Measurements from ENCODE around the gene GRK7. TPM values are rescaled to one million over a fixed set of nuclear protein-coding genes. Genes with fewer than 3 reads are reported as not detected.

The GRK7 gene
- not detected for total RNA-seq

GRCh38 chr3:141763088-141763750 is at the start of gene GRK7:
TSS of gene GRK7 (plus strand) at chr3:141763408. CDS start at chr3:141778285, 14,877 bp downstream.
- DNase-seq (no peak), ATAC-seq (no peak)
- CTCF ChIA-PET: no interaction called here
- H3K27ac Mint-ChIP-seq: no peak within 1 kb of the TSS
- H3K4me1 Mint-ChIP-seq: peaks cover 15% of the 10 kb centered on the region
- no peaks in the 10 kb centered on the region for H3K36me3 Mint-ChIP-seq
- no peaks in the 10 kb centered on the region for H3K9me3 Mint-ChIP-seq (ENCODE audit: low read depth)
- H3K27me3 Mint-ChIP-seq: no peaks in the 10 kb centered on the region
- H3K4me3 Mint-ChIP-seq: no peak within 1 kb of the TSS

GRCh38 chr3:141714671-141715070 is 48.5 kb upstream of the GRK7 start:
- no peak for DNase-seq
- Mint-ChIP-seq H3K9me3 (ENCODE audit: low read depth) (peaks cover 3% of the 10 kb centered on the region), H3K4me1 (no peaks in the 10 kb centered on the region), H3K27me3 (peaks cover 6% of the 10 kb centered on the region), H3K4me3 (no peak overlapping the region), H3K36me3 (peaks cover 3% of the 10 kb centered on the region), H3K27ac (no peak overlapping the region)
- CTCF ChIA-PET: no interaction called here
- no peak for ATAC-seq

GRCh38 chr3:141722081-141722480 is 41.1 kb upstream of the GRK7 start:
- Mint-ChIP-seq H3K27me3 (peaks cover 17% of the 10 kb centered on the region), H3K4me1 (no peaks in the 10 kb centered on the region), H3K36me3 (no peaks in the 10 kb centered on the region), H3K9me3 (ENCODE audit: low read depth) (no peaks in the 10 kb centered on the region), H3K4me3 (no peak overlapping the region), H3K27ac (no peak overlapping the region)
- DNase-seq (no peak), ATAC-seq (no peak)
- CTCF ChIA-PET: interaction anchor here (0.8 to 1.9 kb wide), 2 partner anchors 15 to 16 kb away, joined by 3 to 6 read pairs; partner anchors contain the start of gene RNF7

- DNase-seq (no peak), ATAC-seq (no peak)
- peaks cover 20% of the 10 kb centered on the region for H3K27me3 Mint-ChIP-seq
- CTCF ChIA-PET: interaction anchor here (0.8 to 1.9 kb wide), 2 partner anchors 14 to 16 kb away, joined by 3 to 6 read pairs; partner anchors contain the start of gene RNF7
- H3K27ac Mint-ChIP-seq: no peak overlapping the region
- no peaks in the 10 kb centered on the region for H3K9me3 Mint-ChIP-seq (ENCODE audit: low read depth)
- no peaks in the 10 kb centered on the region for H3K36me3 Mint-ChIP-seq
- no peaks in the 10 kb centered on the region for H3K4me1 Mint-ChIP-seq
- H3K4me3 Mint-ChIP-seq: no peak overlapping the region
These were observed 40.6 kb upstream of the GRK7 start for GRCh38 chr3:141722648-141723047.

GRCh38 chr3:141723255-141723654 is 40.0 kb upstream of the GRK7 start:
- DNase-seq (no peak), ATAC-seq (no peak)
- Mint-ChIP-seq H3K4me3 (no peak overlapping the region), H3K27ac (no peak overlapping the region), H3K36me3 (no peaks in the 10 kb centered on the region), H3K4me1 (no peaks in the 10 kb centered on the region), H3K9me3 (ENCODE audit: low read depth) (no peaks in the 10 kb centered on the region), H3K27me3 (peaks cover 24% of the 10 kb centered on the region)
- CTCF ChIA-PET: interaction anchor here (1.4 to 1.9 kb wide), 2 partner anchors 14 to 15 kb away, joined by 3 to 6 read pairs; partner anchors contain the start of gene RNF7

GRCh38 chr3:141724186-141724585 is 39.0 kb upstream of the GRK7 start:
- Mint-ChIP-seq H3K4me1 (no peaks in the 10 kb centered on the region), H3K27ac (no peak overlapping the region), H3K9me3 (ENCODE audit: low read depth) (no peaks in the 10 kb centered on the region), H3K27me3 (peaks cover 24% of the 10 kb centered on the region), H3K4me3 (no peak overlapping the region), H3K36me3 (no peaks in the 10 kb centered on the region)
- no peak for DNase-seq
- ATAC-seq: no peak
- CTCF ChIA-PET: interaction anchor here (1.4 to 1.9 kb wide), 2 partner anchors 13 to 14 kb away, joined by 3 to 6 read pairs; partner anchors contain the start of gene RNF7

- Mint-ChIP-seq H3K27ac (no peak overlapping the region), H3K4me1 (no peaks in the 10 kb centered on the region), H3K4me3 (no peak overlapping the region), H3K27me3 (peaks cover 23% of the 10 kb centered on the region), H3K9me3 (ENCODE audit: low read depth) (no peaks in the 10 kb centered on the region), H3K36me3 (no peaks in the 10 kb centered on the region)
- DNase-seq: no peak
- ATAC-seq: no peak
- CTCF ChIA-PET: no interaction called here
These were observed 38.2 kb upstream of the GRK7 start for GRCh38 chr3:141725036-141725435.

- Mint-ChIP-seq H3K36me3 (no peaks in the 10 kb centered on the region), H3K9me3 (ENCODE audit: low read depth) (no peaks in the 10 kb centered on the region)
- CTCF ChIA-PET: no interaction called here
These were observed 36.7 kb upstream of the GRK7 start for GRCh38 chr3:141726483-141726882.

GRCh38 chr3:141728355-141728892 is 34.8 kb upstream of the GRK7 start:
- no peak for ATAC-seq
- Mint-ChIP-seq H3K27ac (no peak overlapping the region), H3K9me3 (ENCODE audit: low read depth) (no peaks in the 10 kb centered on the region), H3K36me3 (no peaks in the 10 kb centered on the region), H3K4me1 (no peaks in the 10 kb centered on the region), H3K27me3 (peaks cover 13% of the 10 kb centered on the region), H3K4me3 (no peak overlapping the region)
- CTCF ChIA-PET: no interaction called here
- no peak for DNase-seq

More at GRCh38 chr3:141726483-141726882, 36.7 kb upstream of the GRK7 start:
- H3K27ac Mint-ChIP-seq: no peak overlapping the region
- ATAC-seq: no peak
- peaks cover 16% of the 10 kb centered on the region for H3K27me3 Mint-ChIP-seq
- no peak overlapping the region for H3K4me3 Mint-ChIP-seq
- H3K4me1 Mint-ChIP-seq: no peaks in the 10 kb centered on the region
- no peak for DNase-seq

GRCh38 chr3:141729240-141729639 is 34.0 kb upstream of the GRK7 start:
- DNase-seq (no peak), ATAC-seq (no peak)
- Mint-ChIP-seq H3K4me1 (no peaks in the 10 kb centered on the region), H3K36me3 (no peaks in the 10 kb centered on the region), H3K27me3 (peaks cover 13% of the 10 kb centered on the region), H3K4me3 (no peak overlapping the region), H3K27ac (no peak overlapping the region), H3K9me3 (ENCODE audit: low read depth) (no peaks in the 10 kb centered on the region)
- CTCF ChIA-PET: no interaction called here

GRCh38 chr3:141735176-141735575 is 28.0 kb upstream of the GRK7 start:
- Mint-ChIP-seq H3K27me3 (no peaks in the 10 kb centered on the region), H3K9me3 (ENCODE audit: low read depth) (no peaks in the 10 kb centered on the region), H3K4me3 (no peak overlapping the region), H3K27ac (no peak overlapping the region), H3K4me1 (peaks cover 15% of the 10 kb centered on the region), H3K36me3 (peaks cover 2% of the 10 kb centered on the region)
- ATAC-seq (no peak), DNase-seq (no peak)
- CTCF ChIA-PET: interaction anchor here (0.6 to 2.3 kb wide), 3 partner anchors 9 to 178 kb away, joined by 3 to 6 read pairs (median 3); no protein-coding TSS in a partner anchor

- no peak overlapping the region for H3K27ac Mint-ChIP-seq
These were observed 27.3 kb upstream of the GRK7 start for GRCh38 chr3:141735770-141736465.

GRCh38 chr3:141737093-141737492 is 26.1 kb upstream of the GRK7 start:
- H3K27me3 Mint-ChIP-seq: no peaks in the 10 kb centered on the region
- peaks cover 6% of the 10 kb centered on the region for H3K36me3 Mint-ChIP-seq
- H3K27ac Mint-ChIP-seq: no peak overlapping the region
- ATAC-seq (no peak), DNase-seq (no peak)
- H3K4me1 Mint-ChIP-seq: peaks cover 30% of the 10 kb centered on the region
- CTCF ChIA-PET: interaction anchor here (1.3 to 1.6 kb wide), 2 partner anchors 14 to 138 kb away, joined by 4 to 6 read pairs; no protein-coding TSS in a partner anchor
- no peaks in the 10 kb centered on the region for H3K9me3 Mint-ChIP-seq (ENCODE audit: low read depth)
- H3K4me3 Mint-ChIP-seq: no peak overlapping the region

More at GRCh38 chr3:141735770-141736465, 27.3 kb upstream of the GRK7 start:
- ATAC-seq (no peak), DNase-seq (no peak)
- H3K27me3 Mint-ChIP-seq: no peaks in the 10 kb centered on the region
- H3K4me1 Mint-ChIP-seq: peaks cover 23% of the 10 kb centered on the region
- peaks cover 4% of the 10 kb centered on the region for H3K36me3 Mint-ChIP-seq
- no peaks in the 10 kb centered on the region for H3K9me3 Mint-ChIP-seq (ENCODE audit: low read depth)
- H3K4me3 Mint-ChIP-seq: no peak overlapping the region
- CTCF ChIA-PET: interaction anchor here (0.6 to 1.6 kb wide), 3 partner anchors 13 to 156 kb away, joined by 3 to 6 read pairs (median 4); no protein-coding TSS in a partner anchor

All from activated CD8-positive, alpha-beta memory T cell treated with anti-CD3 and anti-CD28 coated beads, Interleukin-2, amount 10 ng/mL, durations not matched to agents 7 days and 5 days (primary cell).